Adipocyte (in vitro differentiated cells): ENCODE measurements around the gene FNDC8.
A peak's percentile ranks its signal among the peaks of the same experiment; 100 is the strongest.

ENCODE experiments used
- DNase-seq: peaks from one replicate; pipeline ENCODE4 v3.0.0-alpha.2; 2015; ENCODE audit warnings: low read depth
- H3K27me3 ChIP-seq: replicated peaks from 2 replicates; pipeline ENCODE4 v1.7.0; 2013; ENCODE audit warnings: mild to moderate bottlenecking, low read length, moderate library complexity; ENCODE audit not compliant: control insufficient read depth, insufficient read depth
- H3K36me3 ChIP-seq: 2 replicates; pipeline ENCODE4 v1.7.0; 2013; ENCODE audit warnings: low read length, mild to moderate bottlenecking, moderate library complexity; ENCODE audit not compliant: control insufficient read depth, insufficient read depth, severe bottlenecking
- H3K4me1 ChIP-seq: 2 replicates; pipeline ENCODE4 v1.7.0; 2013; ENCODE audit warnings: mild to moderate bottlenecking, low read length, moderate library complexity; ENCODE audit not compliant: control insufficient read depth, insufficient read depth
- H3K4me3 ChIP-seq: 2 replicates; pipeline ENCODE4 v1.7.0; 2013; ENCODE audit warnings: mild to moderate bottlenecking, low read length, moderate library complexity
- H3K9ac ChIP-seq: 2 replicates; pipeline ENCODE4 v1.7.0; 2013; ENCODE audit warnings: mild to moderate bottlenecking, low read length, moderate library complexity
- H3K9me3 ChIP-seq: 2 replicates; pipeline ENCODE4 v1.7.0; 2013; ENCODE audit warnings: mild to moderate bottlenecking, low read length, moderate library complexity; ENCODE audit not compliant: control insufficient read depth

The FNDC8 gene

DNA sequence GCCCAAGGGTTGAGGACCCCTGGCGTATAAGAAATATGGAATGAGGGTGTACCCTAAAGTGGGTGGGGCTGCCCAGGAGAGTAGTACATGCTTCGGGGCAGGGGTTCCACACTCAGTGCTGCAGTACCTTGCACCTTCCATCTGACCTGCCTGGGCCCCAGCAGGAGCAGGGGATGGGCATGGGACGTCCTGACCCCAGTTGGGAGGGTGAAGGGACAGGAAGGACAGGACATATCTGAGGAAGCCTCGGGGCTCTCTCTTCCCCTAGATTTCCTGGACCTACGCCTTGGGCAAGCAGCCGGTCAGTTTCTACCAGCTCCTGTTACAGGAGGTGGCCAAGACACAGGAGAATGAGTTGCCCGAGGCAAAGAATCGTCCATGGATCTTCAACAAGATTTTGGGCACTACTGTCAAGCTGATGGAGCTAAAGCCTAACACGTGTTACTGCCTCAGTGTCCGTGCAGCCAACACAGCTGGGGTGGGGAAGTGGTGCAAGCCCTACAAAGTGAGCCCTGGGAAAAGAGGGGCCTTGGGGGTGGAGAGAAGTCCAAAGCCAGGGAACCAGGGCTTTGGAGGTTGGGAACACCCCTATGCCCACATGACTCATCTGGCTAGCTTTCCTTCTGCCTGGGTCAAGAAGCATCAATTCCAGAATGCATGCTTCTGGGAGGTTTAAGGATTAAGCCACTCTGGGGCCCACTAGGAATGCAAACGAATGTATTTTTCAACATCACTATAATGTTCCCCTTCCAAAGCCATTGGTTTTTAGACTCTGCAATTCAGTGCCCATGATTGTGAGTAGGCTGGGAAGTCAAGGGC lies 7.9 kb downstream of the FNDC8 start:
- Histone ChIP-seq H3K4me1 (peaks cover 35% of the 10 kb centered on the region), H3K36me3 (peaks cover 32% of the 10 kb centered on the region), H3K9ac (no peak overlapping the region), H3K27me3 (no peaks in the 10 kb centered on the region), H3K9me3 (no peaks in the 10 kb centered on the region), H3K4me3 (peak overlapping the region; percentile 26)
- peak; percentile 44 for DNase-seq

- Histone ChIP-seq H3K4me1 (peaks cover 36% of the 10 kb centered on the region), H3K9ac (no peak overlapping the region), H3K27me3 (no peaks in the 10 kb centered on the region), H3K4me3 (no peak overlapping the region), H3K9me3 (no peaks in the 10 kb centered on the region), H3K36me3 (peaks cover 38% of the 10 kb centered on the region)
- no peak for DNase-seq
Measured at GRCh38 chr17:35129973-35130351, 8.5 kb downstream of the FNDC8 start.

GRCh38 chr17:35130392-35130791 lies 9.0 kb downstream of the FNDC8 start:
- Histone ChIP-seq H3K9me3 (no peaks in the 10 kb centered on the region), H3K4me3 (no peak overlapping the region), H3K36me3 (peaks cover 42% of the 10 kb centered on the region), H3K27me3 (no peaks in the 10 kb centered on the region), H3K4me1 (peaks cover 39% of the 10 kb centered on the region), H3K9ac (no peak overlapping the region)
- no peak for DNase-seq

GRCh38 chr17:35132099-35132498 lies 10.7 kb downstream of the FNDC8 start:
- no peak overlapping the region for H3K4me3 ChIP-seq
- peaks cover 46% of the 10 kb centered on the region for H3K4me1 ChIP-seq
- no peak for DNase-seq
- H3K27me3 ChIP-seq, result no peaks in the 10 kb centered on the region
- no peaks in the 10 kb centered on the region for H3K9me3 ChIP-seq
- no peak overlapping the region for H3K9ac ChIP-seq
- peaks cover 60% of the 10 kb centered on the region for H3K36me3 ChIP-seq

- DNase-seq, result no peak
- Histone ChIP-seq H3K27me3 (no peaks in the 10 kb centered on the region), H3K4me3 (no peak overlapping the region), H3K9me3 (no peaks in the 10 kb centered on the region), H3K4me1 (peaks cover 40% of the 10 kb centered on the region), H3K36me3 (peaks cover 68% of the 10 kb centered on the region), H3K9ac (no peak overlapping the region)
Measured at GRCh38 chr17:35132816-35133550, 11.6 kb downstream of the FNDC8 start.

DNA sequence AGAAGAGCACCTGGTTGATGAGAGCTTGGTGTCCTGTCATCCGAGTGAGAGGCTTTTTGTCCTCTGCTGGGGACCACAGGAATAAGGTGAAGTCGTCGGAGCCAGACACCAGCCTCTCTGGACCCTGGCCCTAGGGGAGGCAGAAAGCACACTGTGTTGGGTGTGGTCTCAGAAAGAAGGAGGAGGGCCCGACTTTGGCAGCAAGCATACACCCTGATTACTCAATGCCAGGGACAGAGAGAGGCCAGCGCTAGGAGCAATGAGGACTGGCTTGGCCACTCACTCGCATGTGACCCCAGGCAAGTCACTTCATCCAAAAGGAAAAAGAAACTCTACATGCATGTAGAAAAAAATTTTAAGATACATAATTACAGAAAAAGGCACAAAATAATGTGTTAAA lies 13.9 kb downstream of the FNDC8 start:
- Histone ChIP-seq H3K9ac (no peak overlapping the region), H3K27me3 (no peaks in the 10 kb centered on the region), H3K4me3 (no peak overlapping the region), H3K36me3 (peaks cover 87% of the 10 kb centered on the region), H3K9me3 (no peaks in the 10 kb centered on the region), H3K4me1 (peaks cover 21% of the 10 kb centered on the region)
- DNase-seq, result no peak

DNA sequence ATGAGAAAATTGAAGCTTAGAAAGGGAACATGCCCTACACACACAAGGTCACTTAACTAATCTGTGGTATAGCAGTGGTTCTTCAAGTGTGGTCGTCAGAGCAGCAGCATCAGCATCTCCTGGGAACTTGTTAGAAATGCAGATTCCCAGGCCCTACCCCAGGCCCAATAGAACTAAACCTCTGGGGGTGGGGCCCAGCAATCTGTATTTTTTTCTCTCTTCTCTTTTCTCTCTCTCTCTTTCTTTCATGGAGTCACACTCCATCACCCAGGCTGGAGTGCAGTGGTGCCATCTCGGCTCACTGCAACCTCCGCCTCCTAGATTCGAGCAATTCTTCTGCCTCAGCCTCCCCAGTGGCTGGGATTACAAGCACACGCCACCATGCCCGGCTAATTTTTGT lies 16.8 kb downstream of the FNDC8 start:
- Histone ChIP-seq H3K4me1 (peaks cover 19% of the 10 kb centered on the region), H3K9me3 (no peaks in the 10 kb centered on the region), H3K9ac (no peak overlapping the region), H3K27me3 (no peaks in the 10 kb centered on the region), H3K4me3 (no peak overlapping the region), H3K36me3 (peaks cover 67% of the 10 kb centered on the region)
- DNase-seq, result no peak

DNA sequence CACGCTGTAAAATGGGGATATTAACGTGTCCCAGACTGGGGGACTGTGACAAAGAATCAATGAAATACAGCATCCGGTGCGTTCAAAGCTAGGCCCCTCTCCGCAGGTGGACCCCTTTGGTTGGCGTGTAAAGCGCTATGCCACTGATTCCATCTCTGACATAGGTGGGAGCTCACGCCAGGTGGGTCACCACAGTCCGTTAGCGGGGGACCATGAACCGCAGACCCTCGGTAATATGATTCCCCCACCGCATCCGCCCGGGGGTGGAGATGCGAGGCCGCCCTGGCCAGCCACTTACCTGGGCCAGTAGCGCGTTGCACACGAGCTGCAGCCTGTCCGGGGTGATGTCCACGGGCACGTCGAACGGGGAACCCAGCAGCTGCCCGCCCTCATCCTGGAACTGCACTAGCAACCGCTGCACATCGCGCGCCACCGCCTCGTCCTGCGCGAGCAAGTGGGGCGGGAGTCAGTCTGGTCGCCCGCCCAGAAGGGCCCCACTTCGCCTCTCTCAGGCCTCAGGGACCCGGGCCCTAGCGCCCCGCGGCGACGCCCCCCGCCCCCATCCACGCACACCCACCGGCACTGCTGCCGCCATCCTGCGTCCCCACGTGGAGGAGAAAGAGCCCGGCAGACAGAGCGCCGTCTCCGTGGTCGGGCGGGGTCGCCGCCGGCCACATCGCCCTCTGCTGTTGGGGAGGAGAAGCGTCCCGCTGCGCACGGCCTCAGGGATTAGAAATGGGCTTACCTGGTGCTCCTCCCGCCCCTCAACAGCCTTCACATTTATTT lies 20.5 kb downstream of the FNDC8 start, which contains the start of gene NLE1:
NLE1 (minus strand) TSS at position 623 of the 786 bp plus-strand sequence; CDS start at position 595, 28 bp downstream.
- Histone ChIP-seq H3K9ac (peak within 1 kb of the TSS; percentile 83), H3K4me3 (peak within 1 kb of the TSS; percentile 99), H3K4me1 (peaks cover 7% of the 10 kb centered on the region), H3K27me3 (peaks cover 4% of the 10 kb centered on the region), H3K9me3 (no peaks in the 10 kb centered on the region), H3K36me3 (peaks cover 30% of the 10 kb centered on the region)
- DNase-seq, result peak; percentile 86

- peak overlapping the region; percentile 99 for H3K4me3 ChIP-seq
- H3K4me1 ChIP-seq, result peaks cover 7% of the 10 kb centered on the region
- H3K36me3 ChIP-seq, result peaks cover 25% of the 10 kb centered on the region
- H3K27me3 ChIP-seq, result peaks cover 9% of the 10 kb centered on the region
- no peak for DNase-seq
- peak overlapping the region; percentile 25 for H3K9ac ChIP-seq
- no peaks in the 10 kb centered on the region for H3K9me3 ChIP-seq
Measured at GRCh38 chr17:35142467-35142796, 21.0 kb downstream of the FNDC8 start.

GRCh38 chr17:35144840-35145239 lies 23.4 kb downstream of the FNDC8 start:
- Histone ChIP-seq H3K4me1 (peaks cover 7% of the 10 kb centered on the region), H3K4me3 (no peak overlapping the region), H3K36me3 (peaks cover 2% of the 10 kb centered on the region), H3K9ac (no peak overlapping the region), H3K27me3 (peaks cover 17% of the 10 kb centered on the region), H3K9me3 (no peaks in the 10 kb centered on the region)
- no peak for DNase-seq

DNA sequence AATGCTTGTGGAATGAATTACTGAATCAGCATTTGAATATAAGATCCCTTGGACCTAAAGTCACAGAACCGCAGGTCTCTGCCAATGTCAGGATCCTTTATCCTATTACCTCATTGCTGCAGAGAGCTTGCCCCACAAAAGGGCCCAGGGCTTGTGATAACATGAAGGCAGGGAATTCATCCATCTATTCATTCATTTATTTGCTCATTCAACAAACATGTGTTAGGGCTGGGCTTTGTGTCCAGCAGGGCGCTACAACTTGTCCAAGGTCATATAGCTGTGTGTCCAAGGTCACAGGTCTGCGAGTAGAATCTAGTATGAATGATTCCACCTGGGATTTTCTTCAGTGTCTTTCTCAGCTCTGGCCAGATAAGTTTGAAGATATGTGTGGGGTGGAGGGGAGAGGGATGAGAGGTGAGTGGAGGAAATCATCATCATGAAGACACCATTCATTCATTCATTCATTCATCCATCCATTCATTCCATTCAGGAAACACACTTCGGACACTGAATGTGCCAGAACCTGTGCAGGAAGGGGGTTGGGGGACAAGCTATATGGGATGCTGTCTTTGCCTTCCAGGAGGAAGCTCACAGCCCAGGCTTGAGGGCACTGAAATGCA lies 24.9 kb downstream of the FNDC8 start:
- H3K27me3 ChIP-seq, result peaks cover 19% of the 10 kb centered on the region
- H3K4me3 ChIP-seq, result no peak overlapping the region
- no peaks in the 10 kb centered on the region for H3K4me1 ChIP-seq
- no peaks in the 10 kb centered on the region for H3K9me3 ChIP-seq
- H3K36me3 ChIP-seq, result no peaks in the 10 kb centered on the region
- DNase-seq, result no peak
- H3K9ac ChIP-seq, result no peak overlapping the region
